ENCODE results near the gene DOK7.
"Not testable (repeated sequence)": the region's sequence is repeated elsewhere in the genome, so short reads cannot be mapped to it uniquely, and the experiment has no call there.

DOK7 gene

DNA sequence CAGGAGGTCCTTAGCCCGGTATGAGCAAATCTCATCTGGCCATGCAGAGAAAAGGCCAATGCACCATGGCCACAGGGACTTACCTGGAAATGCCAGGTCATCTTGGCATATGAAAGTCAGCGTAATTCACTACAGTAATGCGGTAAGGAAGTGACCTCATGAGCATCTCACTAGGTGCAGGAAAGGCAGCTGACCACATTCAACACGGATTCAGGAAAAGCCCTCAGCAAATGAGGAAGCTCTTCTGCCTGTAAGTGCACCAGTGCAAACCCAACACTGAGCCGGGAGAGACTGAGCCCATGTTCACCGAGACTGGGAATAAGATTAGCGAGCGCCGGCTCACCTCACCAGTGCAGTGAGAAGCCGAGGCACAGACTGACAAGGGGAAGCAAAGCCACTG is 45.4 kb downstream of the DOK7 start:
- no peak for DNase-seq (ENCODE audit: low read depth)

DNA sequence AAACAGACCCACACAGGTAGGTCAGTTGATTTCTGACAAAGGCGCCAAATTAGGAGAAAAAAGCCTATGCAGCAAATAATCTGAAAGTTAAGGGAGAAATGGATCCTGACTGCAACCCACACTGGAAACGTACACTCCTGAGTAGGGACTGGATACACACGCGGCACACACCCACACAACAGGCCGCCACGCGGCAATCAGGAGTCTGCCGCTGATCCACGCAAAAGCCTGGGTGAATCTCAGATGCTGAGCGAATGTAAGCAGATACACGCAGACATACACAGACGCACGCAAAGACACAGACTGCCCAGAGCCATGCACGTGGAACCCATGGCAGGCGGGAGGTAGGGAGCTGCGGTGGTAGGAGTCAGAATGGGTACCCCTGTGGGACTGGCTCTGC is 47.4 kb downstream of the DOK7 start:
- DNase-seq (ENCODE audit: low read depth): no peak

DNA sequence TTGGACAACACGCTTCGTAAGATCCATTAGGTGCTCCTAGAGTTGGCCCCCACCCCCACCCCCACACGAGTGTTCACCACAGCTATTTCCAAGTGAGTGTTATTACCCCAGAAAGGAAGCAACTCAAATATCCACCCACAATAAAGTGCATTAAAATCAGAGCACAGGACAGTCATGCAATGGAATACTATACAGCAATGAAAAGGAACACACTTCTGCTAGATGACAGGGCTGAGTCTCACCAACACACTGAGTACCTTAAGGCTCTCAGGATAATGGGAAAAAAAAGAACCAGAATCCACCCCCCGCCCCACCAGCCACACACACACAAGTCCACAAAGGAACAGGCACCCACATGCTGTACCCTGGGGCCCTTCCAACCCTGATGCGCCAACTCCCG is 48.1 kb downstream of the DOK7 start:
- DNase-seq (ENCODE audit: low read depth): no peak

DNA sequence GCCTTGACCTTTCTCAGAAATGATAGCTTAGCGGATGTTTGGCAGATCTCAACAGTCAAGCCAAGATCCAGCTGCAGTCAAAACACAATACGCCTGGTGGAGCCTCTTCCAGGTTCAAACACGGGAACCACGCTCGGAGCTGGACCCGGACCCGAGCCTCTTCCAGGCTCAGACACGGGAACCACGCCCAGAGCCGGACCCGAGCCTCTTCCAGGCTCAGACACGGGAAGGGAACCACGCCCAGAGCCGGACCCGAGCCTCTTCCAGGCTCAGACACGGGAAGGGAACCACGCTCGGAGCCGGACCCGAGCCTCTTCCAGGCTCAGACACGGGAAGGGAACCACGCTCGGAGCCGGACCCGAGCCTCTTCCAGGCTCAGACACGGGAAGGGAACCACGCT is 48.5 kb downstream of the DOK7 start:
- DNase-seq (ENCODE audit: low read depth): not testable (repeated sequence)

DNA sequence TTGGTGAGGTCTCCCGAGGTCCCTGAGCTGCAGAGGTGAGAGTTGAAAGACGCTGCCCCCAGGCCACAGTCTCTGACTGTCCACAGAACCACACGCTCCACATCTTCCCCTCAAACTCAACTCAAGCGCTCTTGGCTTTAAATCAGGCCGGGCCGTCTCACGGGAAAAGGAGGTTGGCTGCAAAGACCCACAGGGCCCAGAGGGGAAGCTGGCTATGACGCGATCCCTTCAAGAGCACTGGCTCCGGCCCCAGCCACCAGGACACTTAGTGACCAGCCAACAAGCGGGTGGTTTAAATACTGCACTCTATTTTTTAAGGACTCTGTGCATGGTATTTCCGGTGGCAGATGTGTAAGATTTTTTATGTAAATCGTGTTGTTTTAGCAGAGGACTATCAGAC is 49.2 kb downstream of the DOK7 start:
- no peak for DNase-seq (ENCODE audit: low read depth)

DNA sequence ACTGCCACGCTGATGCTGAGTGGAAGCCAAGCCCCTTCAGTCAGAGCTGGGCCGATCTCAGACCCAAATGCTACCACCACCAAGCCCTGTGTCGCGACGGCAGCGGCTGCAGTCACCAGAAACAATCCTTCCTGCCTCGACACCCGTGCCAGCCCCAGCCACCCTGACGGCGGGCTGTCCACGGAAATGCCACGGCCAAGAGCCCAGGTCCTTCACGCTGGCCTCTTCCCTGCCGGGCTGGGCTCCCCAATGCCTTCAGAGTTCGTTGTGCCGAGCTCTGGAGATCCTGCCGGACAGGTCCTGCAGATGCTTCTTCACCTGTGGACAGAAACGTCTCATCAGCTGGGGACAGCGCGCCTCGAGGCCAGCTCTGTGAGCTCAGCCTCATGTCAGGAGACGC is 49.6 kb downstream of the DOK7 start:
- DNase-seq (ENCODE audit: low read depth): no peak

DNA sequence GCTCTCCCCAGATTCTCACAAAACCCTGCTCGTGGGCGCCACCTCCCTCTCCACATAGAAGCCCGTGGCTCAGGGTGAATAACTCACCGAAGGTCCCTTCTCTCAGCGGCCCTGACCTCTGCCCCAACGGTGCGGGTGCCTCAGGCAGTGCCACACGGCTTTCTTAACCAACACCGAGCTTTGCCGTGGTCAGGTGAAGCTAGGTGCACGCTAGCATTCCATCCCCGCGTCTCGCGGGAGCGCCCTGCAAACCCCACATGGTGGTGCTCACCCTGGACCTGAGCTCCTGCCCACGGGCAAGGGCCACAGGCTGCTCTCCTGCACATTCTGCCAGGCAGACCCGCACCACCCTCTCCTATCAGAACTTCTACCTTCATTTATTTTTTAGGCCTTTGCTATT is 50.7 kb downstream of the DOK7 start:
- DNase-seq (ENCODE audit: low read depth): no peak

DNA sequence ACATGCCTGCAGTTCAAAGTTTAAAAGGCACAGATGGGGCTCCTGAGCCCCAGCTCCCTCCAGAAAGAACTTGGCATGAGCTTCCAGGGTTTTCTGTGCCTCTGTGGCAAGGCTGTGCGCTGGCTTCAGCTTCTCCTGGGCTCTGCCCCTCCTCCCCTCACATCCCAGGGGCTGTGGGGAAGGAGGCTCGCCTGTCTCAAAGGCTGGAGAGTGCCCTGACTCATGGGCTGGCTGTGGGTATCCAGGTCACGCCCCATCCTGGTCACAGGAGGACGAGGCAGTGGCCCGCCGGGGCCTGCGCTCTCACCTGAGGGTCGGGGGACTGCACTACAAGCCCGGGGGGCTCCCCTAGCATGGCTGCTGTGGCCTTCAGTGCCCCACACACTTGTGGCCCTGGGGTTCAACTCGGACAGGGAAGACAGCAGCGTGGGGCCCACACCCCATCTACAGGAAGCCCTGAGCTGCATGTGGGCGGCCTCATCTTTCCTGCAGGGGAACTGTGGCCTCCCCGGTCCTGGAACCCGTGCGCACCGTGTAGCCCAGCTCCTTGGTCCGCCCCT is 51.2 kb downstream of the DOK7 start:
- no peak for DNase-seq (ENCODE audit: low read depth)

DNA sequence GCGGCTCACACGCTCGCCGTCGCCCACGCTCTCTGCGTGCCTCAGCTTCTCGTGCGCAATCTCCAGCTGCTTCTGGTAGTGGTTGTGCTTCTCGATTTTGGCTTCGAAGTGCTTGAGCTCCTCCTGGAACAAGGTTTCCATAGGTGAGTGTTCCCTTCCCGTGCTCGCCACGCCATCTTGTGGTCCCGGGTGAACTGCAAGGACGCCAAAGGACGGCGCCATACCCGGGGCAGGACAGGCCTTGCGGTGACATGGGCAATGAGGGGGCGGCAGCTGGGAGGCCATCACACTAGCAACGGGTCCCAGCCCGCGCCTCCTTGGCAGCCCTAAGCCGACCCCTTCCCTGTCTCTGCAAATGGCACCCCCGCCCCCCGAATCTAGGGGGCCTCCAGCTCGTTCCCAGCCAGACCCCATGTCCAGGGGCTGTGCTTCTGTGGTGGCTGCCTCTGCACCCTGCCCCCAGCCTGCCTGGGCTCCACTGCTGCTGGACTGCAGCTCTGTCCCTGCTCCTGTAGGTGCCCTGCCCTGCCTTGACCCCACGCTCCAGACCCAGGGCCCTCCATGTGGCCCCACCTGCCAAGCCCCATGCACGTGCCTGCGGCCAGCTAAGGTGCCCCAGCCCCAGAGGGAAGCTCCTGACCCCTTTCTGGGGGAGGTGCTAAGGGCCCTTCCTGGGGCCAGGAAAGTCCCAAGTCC is 51.8 kb downstream of the DOK7 start:
- DNase-seq (ENCODE audit: low read depth): no peak

DNA sequence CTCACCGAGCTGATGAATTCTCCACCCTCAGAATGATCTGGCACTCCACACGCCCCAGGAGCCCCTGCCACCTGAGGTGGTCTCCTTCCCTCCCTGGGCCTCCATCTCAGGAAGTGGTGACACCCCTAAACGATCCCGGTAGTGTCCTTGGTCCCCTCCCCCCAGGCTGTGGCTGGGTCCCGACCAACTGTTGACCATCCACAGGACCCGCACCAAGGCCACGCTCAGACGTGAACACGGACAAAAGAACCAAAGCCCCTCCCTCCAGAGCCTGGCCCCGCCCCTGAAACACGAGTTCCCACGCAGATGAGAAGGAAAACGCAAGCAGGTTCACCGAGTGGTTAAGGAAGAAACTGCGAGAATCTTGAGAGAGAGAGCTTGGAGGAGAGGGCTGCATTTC is 52.5 kb downstream of the DOK7 start:
- DNase-seq (ENCODE audit: low read depth): no peak

DNA sequence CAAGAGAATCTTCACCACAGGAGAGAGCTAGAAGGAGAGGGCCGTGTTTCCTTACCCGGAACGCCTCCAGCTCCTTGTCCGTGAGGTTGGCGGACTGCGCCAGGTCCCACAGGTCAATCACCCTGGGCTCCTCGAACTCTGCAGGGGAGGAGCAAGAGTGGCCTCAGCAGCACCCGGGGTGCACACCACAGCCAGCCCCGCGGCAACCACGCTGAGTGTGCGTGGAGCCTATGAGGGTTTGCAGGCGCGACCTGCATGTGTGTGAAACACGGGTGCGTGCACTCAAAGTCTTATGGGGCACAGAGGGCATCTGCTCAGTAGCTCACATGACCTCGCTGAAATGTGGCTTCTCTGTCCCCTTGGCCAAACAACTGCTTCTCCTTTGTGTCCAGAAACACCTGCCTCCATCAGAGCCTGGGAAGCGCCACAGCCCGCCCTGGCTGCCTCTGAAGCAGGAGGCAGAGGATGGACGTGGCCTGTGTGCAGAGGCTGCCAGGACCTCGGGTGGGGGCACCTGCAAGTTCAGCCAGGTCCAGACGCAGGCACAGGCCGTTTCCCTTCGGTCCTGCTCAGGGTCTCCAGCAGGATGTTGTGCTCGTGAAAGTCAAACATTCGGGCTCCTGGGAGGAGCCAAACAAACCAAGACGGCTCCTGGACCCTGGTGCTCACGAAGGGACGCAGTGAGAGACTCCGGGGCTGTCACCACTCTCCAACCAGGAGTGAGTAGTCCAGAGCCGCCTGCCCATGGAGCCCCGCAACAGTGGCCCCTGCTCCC is 53.1 kb downstream of the DOK7 start:
- no peak for DNase-seq (ENCODE audit: low read depth)

DNA sequence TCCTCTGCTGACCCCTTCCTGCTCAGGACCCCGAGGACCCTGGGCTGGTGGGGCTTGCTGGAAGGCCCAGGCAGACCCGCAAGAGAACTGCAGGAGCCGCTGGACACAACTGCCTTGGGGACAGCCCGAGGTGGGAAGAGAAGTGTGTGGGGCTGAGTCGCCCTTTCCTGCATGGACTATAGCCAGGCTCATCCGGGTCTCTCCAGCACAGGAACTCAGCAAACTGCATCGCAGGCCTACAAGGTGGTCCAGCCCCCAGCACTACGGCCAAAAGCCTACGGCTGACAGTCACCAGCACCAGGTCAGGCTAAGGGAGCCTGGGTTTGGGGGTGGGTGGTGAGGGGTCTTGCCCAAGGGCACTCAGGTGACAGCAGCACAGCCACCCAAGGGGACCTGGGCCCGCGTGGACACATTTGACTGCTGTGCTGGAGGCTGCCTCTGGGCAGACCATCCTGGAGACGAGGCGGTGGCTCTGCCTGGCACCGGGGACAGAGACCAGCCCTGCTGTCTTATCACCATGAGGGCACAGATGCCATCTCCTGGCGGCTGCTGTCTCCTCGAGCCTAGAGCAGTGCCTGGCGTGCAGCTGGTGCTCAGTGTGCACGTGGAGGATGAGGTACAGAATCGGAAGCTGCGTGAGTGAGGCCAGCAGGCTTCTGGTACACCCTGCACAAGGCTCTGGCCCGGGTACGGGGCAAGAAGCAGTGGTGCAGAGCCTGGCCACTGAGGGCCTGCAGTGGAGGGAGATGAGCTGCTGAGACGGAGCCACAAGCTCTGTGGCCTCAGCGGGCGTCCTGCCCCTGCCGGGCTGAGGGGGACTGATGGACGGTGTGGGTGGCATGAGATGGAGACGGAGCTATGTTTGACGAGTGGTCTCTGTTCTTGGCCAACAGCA is 54.0 kb downstream of the DOK7 start:
- DNase-seq (ENCODE audit: low read depth): no peak

DNA sequence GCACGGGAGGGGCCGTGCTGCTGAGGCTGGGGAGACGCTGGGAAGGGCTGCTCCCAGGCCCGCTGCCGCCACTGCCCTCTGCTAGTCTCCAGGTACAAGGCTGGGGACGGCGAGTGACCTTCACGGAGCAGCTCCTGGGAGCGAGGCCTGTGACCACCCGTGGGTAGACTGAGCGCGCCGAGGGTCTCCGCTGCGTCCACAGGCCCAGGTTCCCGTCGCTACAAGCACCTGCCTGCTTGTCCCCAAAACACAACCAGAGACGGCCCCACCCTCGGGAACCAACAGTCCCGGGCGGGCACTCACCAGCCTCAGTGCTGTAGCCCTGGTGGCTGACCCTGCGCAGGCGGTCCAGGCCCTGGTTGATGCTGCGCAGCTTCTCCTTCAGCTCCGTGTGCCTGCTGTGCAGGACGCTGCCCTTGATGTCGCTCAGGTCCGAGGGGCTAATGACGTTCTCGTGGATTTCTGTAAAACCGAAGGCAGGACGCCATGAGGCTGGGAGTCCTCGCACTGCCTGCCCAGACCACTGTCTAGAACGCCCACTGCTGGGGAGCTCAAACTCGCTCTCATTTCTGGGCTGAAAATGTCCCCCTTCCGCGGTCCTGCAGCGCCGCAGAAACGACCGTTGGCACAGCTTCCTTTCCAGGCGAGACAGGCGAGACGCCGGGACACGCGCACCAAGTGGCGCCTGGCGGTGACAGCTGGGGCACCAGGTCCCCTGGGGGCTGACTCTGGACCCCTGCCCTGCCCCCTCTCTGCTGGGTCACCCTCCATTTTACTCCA is 54.8 kb downstream of the DOK7 start:
- DNase-seq (ENCODE audit: low read depth): no peak

DNA sequence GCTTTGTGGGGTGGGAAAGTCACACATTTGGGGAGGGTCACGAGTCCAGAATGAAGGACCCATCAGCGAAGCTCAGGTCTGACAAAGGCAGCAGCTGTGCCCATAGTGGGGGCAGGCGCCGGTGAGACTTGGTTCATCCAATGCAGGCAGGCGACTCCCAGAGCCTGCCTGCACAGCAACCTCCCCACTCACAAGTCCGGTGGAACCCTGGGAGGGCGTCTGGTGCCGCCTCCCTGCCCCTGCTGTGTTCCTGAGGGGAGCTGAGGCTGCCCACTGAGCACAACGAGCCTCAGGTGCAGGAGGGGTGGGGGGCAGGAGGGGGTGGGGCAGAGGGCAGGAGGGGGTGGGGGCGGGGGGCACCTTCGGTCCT is 55.4 kb downstream of the DOK7 start:
- no peak for DNase-seq (ENCODE audit: low read depth)

DNA sequence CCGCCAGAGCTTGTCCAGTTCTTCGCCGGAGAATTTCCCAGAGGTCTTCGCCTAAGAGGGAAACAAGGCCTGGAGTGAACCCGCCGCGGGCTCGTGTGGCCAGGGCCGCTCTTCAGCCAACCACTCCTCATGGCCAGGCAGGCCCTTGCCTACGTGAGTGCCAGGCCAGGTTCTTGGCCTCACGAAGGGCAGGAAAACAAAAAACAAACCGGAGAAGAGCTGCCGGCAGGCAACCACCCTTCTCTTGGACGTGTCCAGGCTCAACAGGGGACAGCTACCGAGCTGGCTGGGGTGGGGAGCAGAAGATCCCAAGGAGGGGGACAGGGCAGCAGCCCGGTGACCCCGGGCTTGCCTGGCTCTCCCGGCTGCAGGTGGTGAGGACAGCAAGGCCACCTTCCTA is 55.8 kb downstream of the DOK7 start:
- DNase-seq (ENCODE audit: low read depth): no peak

DNA sequence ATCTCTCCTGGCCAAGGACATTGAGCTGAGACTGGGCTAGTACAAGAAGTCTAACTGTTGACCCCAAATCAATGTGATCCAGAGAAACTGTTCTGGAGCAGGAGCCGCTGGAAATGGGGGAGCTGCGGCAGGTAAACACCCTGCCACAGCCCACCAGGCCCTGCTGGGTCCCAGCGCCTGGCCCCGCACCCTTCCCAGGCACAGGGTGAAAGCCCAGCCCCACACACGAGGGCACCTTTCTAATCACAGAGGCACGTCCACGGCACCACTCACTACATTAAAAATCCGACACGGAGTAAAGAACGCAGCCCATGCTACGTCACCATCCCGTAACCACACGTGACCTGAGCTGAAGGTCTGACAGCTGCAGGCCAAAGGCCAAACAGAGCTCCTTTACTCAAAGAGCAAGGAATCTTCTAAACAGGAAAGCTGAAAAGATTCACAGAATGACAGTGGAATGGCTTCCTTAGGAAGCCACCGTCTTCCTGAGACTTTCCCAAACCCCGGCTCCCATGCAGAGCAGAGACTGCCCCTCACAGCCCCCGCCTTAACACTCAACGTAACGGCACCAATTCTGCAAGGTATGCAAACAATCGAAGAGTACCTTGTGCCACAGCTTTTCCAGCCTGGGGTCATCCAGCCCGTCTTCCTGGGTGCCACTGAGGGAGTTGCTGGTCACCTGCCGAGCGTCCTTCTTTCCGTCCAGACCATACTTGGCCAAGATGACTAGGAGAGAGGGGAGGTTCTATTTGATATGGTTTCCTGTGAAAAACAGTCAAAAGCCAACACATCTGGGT is 56.6 kb downstream of the DOK7 start:
- no peak for DNase-seq (ENCODE audit: low read depth)

DNA sequence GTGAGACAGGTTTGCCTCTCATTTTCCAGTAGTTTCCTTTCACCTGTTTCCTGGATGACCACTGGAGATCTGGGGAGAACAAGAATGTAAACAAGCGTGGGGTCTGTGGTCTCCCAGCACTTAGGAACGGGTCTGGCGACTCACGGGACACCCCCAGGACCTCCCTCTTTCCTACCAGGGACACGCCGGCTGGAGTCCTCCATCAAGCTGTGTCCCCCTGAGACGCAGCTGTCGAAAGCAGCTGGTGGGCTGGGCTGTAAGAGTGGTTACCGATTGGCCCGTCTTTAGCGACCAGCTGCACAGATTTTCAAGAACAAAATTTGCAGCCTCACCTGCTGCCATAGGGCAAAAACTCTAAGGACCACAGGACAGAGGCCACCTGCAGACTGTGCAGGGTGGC is 57.2 kb downstream of the DOK7 start:
- no peak for DNase-seq (ENCODE audit: low read depth)

DNA sequence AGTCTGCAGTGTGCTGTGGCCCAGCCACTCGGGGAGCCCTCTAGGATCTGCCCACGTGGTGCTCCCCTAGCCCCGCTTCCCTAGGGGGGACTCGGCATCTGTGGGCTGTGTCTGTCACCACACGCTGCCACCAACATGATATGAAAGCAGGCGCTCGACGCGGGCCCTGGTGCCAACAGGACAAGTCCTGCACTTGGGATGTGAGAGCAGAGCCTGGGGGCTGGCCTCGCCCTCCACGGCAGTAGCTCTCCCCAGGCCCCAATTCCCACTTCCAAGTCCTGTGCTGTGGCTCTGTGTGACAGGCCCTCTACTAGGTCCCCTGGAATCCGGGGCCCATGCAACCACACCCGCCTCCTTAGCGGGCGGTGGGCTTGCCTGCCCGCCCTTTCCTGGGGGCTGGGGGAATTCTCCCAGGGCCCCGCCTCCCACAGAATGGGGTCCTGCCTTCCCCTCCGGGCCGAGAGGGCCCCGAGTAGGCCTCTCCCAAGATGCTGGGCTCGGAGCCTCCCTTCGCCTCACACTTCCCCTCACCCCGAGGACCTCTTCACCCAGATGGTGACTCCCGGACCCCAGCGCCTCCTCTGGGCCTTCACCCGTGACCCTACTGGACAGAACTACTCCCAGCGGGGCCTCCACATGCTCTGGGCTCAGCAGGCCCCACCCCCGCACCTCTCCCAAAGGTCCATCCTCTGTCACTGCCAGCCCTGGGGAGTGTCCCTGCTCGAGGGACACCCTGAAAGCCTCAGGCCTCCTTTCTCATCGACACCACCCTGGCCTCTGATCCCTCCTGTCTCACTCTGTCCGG is 57.9 kb downstream of the DOK7 start:
- no peak for DNase-seq (ENCODE audit: low read depth)

DNA sequence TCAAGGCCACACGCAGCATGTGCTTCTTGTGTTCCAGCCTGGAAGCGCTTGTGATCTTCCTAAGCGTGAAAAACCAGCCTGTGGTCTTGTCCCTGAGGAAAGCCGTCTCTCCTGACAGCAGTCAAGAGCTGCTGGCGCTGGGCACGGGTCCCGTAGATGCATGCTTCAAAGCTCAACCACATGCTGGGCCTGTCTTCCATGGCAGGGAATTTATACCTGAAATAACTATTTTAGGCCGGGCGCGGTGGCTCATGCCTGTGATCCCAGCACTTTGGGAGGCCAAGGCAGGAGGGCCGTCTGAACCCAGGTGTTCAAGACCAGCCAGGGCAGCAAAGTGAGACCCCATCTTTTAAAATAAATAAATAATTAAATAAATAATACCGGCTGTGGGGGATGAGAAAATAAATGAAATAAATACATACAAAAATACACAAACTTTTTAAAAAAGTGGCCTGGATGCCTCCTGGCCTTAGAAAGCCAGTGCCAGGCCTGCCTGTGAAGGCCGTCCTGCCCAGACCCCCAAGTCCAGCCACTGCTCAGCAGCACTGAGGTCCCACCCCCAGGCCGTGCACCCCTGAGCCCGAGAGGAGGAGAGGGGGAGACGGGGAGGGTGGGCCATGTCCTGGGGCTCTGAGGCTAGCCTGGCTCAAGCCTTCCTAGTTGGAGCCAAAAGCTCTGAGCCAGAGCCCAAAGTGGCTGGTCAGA is 58.7 kb downstream of the DOK7 start:
- DNase-seq (ENCODE audit: low read depth): no peak

DNA sequence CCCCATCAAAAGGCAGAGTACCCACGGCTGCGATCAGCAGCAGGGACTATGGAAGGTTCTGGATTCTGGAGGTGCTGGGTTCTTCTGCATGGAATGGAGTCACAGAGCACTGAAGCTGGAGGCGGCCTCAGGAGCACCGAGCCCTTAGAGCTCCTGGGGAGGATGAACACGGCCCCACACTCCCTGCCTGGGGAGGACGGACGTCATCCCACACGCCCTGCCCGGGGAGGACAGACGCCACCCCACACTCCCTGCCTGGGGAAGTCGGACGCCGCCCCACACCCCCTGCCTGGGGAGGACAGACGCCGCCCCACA is 59.2 kb downstream of the DOK7 start:
- DNase-seq (ENCODE audit: low read depth): no peak
